ENCODE results near the gene CDKN2B-AS1. TPM values are rescaled to one million over a fixed set of nuclear protein-coding genes. Genes with fewer than 3 reads are reported as not detected.

The CDKN2B-AS1 gene
- total and polyA plus RNA-seq, 2 experiments from 2014 or later: 0.14 TPM; not detected in 1

- Mint-ChIP-seq H3K4me3 (no peak overlapping the region), H3K27me3 (ENCODE audit: insufficient read depth, low read depth, poor library complexity) (no peaks in the 10 kb centered on the region), H3K4me1 (peaks cover 18% of the 10 kb centered on the region), H3K9me3 (no peaks in the 10 kb centered on the region), H3K36me3 (ENCODE audit: low read depth) (no peaks in the 10 kb centered on the region), H3K27ac (no peak overlapping the region)
- TF ChIP-seq EZH2phosphoT487 (IDR thresholded peaks at IDR 0.05; ENCODE audit: unreplicated experiment): no peak
- TF ChIP-seq, protein P1, sequence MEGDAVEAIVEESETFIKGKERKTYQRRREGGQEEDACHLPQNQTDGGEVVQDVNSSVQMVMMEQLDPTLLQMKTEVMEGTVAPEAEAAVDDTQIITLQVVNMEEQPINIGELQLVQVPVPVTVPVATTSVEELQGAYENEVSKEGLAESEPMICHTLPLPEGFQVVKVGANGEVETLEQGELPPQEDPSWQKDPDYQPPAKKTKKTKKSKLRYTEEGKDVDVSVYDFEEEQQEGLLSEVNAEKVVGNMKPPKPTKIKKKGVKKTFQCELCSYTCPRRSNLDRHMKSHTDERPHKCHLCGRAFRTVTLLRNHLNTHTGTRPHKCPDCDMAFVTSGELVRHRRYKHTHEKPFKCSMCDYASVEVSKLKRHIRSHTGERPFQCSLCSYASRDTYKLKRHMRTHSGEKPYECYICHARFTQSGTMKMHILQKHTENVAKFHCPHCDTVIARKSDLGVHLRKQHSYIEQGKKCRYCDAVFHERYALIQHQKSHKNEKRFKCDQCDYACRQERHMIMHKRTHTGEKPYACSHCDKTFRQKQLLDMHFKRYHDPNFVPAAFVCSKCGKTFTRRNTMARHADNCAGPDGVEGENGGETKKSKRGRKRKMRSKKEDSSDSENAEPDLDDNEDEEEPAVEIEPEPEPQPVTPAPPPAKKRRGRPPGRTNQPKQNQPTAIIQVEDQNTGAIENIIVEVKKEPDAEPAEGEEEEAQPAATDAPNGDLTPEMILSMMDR (conservative IDR thresholded peaks at IDR 0.05; ENCODE audit: low read depth in 2 of 2): no peak
- TF ChIP-seq, protein P2, sequence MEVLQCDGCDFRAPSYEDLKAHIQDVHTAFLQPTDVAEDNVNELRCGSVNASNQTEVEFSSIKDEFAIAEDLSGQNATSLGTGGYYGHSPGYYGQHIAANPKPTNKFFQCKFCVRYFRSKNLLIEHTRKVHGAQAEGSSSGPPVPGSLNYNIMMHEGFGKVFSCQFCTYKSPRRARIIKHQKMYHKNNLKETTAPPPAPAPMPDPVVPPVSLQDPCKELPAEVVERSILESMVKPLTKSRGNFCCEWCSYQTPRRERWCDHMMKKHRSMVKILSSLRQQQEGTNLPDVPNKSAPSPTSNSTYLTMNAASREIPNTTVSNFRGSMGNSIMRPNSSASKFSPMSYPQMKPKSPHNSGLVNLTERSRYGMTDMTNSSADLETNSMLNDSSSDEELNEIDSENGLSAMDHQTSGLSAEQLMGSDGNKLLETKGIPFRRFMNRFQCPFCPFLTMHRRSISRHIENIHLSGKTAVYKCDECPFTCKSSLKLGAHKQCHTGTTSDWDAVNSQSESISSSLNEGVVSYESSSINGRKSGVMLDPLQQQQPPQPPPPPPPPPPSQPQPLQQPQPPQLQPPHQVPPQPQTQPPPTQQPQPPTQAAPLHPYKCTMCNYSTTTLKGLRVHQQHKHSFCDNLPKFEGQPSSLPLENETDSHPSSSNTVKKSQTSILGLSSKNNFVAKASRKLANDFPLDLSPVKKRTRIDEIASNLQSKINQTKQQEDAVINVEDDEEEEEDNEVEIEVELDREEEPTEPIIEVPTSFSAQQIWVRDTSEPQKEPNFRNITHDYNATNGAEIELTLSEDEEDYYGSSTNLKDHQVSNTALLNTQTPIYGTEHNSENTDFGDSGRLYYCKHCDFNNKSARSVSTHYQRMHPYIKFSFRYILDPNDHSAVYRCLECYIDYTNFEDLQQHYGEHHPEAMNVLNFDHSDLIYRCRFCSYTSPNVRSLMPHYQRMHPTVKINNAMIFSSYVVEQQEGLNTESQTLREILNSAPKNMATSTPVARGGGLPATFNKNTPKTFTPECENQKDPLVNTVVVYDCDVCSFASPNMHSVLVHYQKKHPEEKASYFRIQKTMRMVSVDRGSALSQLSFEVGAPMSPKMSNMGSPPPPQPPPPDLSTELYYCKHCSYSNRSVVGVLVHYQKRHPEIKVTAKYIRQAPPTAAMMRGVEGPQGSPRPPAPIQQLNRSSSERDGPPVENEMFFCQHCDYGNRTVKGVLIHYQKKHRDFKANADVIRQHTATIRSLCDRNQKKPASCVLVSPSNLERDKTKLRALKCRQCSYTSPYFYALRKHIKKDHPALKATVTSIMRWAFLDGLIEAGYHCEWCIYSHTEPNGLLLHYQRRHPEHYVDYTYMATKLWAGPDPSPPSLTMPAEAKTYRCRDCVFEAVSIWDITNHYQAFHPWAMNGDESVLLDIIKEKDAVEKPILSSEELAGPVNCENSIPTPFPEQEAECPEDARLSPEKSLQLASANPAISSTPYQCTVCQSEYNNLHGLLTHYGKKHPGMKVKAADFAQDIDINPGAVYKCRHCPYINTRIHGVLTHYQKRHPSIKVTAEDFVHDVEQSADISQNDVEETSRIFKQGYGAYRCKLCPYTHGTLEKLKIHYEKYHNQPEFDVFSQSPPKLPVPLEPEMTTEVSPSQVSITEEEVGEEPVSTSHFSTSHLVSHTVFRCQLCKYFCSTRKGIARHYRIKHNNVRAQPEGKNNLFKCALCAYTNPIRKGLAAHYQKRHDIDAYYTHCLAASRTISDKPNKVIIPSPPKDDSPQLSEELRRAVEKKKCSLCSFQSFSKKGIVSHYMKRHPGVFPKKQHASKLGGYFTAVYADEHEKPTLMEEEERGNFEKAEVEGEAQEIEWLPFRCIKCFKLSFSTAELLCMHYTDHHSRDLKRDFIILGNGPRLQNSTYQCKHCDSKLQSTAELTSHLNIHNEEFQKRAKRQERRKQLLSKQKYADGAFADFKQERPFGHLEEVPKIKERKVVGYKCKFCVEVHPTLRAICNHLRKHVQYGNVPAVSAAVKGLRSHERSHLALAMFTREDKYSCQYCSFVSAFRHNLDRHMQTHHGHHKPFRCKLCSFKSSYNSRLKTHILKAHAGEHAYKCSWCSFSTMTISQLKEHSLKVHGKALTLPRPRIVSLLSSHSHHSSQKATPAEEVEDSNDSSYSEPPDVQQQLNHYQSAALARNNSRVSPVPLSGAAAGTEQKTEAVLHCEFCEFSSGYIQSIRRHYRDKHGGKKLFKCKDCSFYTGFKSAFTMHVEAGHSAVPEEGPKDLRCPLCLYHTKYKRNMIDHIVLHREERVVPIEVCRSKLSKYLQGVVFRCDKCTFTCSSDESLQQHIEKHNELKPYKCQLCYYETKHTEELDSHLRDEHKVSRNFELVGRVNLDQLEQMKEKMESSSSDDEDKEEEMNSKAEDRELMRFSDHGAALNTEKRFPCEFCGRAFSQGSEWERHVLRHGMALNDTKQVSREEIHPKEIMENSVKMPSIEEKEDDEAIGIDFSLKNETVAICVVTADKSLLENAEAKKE (CRISPR knock-in tag; IDR thresholded peaks at IDR 0.05): no peak
- TF ChIP-seq ZNF114 (CRISPR knock-in tag; IDR thresholded peaks at IDR 0.05): no peak
- no peak for TF ChIP-seq CREB1 (CRISPR knock-in tag; IDR thresholded peaks at IDR 0.05; ENCODE audit: low read depth)
- TF ChIP-seq NANOG (IDR thresholded peaks at IDR 0.05; ENCODE audit: borderline replicate concordance): no peak
- no peak for TF ChIP-seq STAT1 (IDR thresholded peaks at IDR 0.05; ENCODE audit: unreplicated experiment)
- TF ChIP-seq ZNF331 (CRISPR knock-in tag; IDR thresholded peaks at IDR 0.05; ENCODE audit: low read depth): no peak
- no peak for TF ChIP-seq JUNB (IDR thresholded peaks at IDR 0.05; ENCODE audit: unreplicated experiment)
- TF ChIP-seq, protein P3, sequence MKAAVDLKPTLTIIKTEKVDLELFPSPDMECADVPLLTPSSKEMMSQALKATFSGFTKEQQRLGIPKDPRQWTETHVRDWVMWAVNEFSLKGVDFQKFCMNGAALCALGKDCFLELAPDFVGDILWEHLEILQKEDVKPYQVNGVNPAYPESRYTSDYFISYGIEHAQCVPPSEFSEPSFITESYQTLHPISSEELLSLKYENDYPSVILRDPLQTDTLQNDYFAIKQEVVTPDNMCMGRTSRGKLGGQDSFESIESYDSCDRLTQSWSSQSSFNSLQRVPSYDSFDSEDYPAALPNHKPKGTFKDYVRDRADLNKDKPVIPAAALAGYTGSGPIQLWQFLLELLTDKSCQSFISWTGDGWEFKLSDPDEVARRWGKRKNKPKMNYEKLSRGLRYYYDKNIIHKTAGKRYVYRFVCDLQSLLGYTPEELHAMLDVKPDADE (IDR thresholded peaks at IDR 0.05): no peak
- TF ChIP-seq REST (IDR thresholded peaks at IDR 0.05; ENCODE audit: unreplicated experiment): no peak
- TF ChIP-seq EZH2 (IDR thresholded peaks at IDR 0.05; ENCODE audit: low read depth, unreplicated experiment): no peak
- TF ChIP-seq POLR2AphosphoS5 (IDR thresholded peaks at IDR 0.05; ENCODE audit: low read depth): no peak
- H2AFZ ChIP-seq: no peak overlapping the region
- no peak overlapping the region for H3K27ac ChIP-seq (ENCODE audit: low read depth)
- no peaks in the 10 kb centered on the region for H3K9me2 ChIP-seq (ENCODE audit: insufficient read depth)
- no peaks in the 10 kb centered on the region for H3K27me3 ChIP-seq (ENCODE audit: insufficient read depth)
- no peaks in the 10 kb centered on the region for H4K20me1 ChIP-seq (replicated peaks; ENCODE audit: insufficient read depth)
- ATAC-seq: no peak
- no peaks in the 10 kb centered on the region for H3K79me2 ChIP-seq (replicated peaks; ENCODE audit: insufficient read depth)
- no peaks in the 10 kb centered on the region for H3K36me3 ChIP-seq (ENCODE audit: insufficient read depth)
- DNase-seq (ENCODE audit: low spot score): no peak
- H3K4me1 ChIP-seq (ENCODE audit: insufficient read depth): peaks cover 22% of the 10 kb centered on the region
- no peaks in the 10 kb centered on the region for H3F3A ChIP-seq (replicated peaks; ENCODE audit: low read depth)
- no peak overlapping the region for H3K4me2 ChIP-seq
- no peak overlapping the region for H3K4me3 ChIP-seq
Measured at GRCh38 chr9:22118810-22119521, 124.4 kb downstream of the CDKN2B-AS1 start.

Data from GM23338 (cell line).